ENCODE data around the gene ZNF618.

Gene ZNF618

GRCh38 chr9:114034661-114035062 is 158.6 kb downstream of the ZNF618 start:
- TF ChIP-seq CTCF (conservative IDR thresholded peaks at IDR 0.05; ENCODE audit: low read length): no peak
- no peak for DNase-seq (ENCODE audit: low read depth)
- no peak overlapping the region for H3K4me3 ChIP-seq (ENCODE audit: low read length)

GRCh38 chr9:114035221-114035844 is 159.2 kb downstream of the ZNF618 start:
- no peak overlapping the region for H3K4me3 ChIP-seq (ENCODE audit: low read length)
- DNase-seq (ENCODE audit: low read depth): no peak
- no peak for TF ChIP-seq CTCF (conservative IDR thresholded peaks at IDR 0.05; ENCODE audit: low read length)

GRCh38 chr9:114035845-114036801 is 160.0 kb downstream of the ZNF618 start:
- no peak for DNase-seq (ENCODE audit: low read depth)
- TF ChIP-seq CTCF (conservative IDR thresholded peaks at IDR 0.05; ENCODE audit: low read length): no peak
- H3K4me3 ChIP-seq (ENCODE audit: low read length): no peak overlapping the region

- DNase-seq (ENCODE audit: low read depth): no peak
- no peak overlapping the region for H3K4me3 ChIP-seq (ENCODE audit: low read length)
- TF ChIP-seq CTCF (conservative IDR thresholded peaks at IDR 0.05; ENCODE audit: low read length): no peak
Measured at GRCh38 chr9:114037249-114037648, 161.1 kb downstream of the ZNF618 start.

GRCh38 chr9:114037961-114038723 is 162.0 kb downstream of the ZNF618 start:
- no peak for TF ChIP-seq CTCF (conservative IDR thresholded peaks at IDR 0.05; ENCODE audit: low read length)
- H3K4me3 ChIP-seq (ENCODE audit: low read length): no peak overlapping the region
- no peak for DNase-seq (ENCODE audit: low read depth)

- no peak for TF ChIP-seq CTCF (conservative IDR thresholded peaks at IDR 0.05; ENCODE audit: low read length)
- no peak overlapping the region for H3K4me3 ChIP-seq (ENCODE audit: low read length)
- no peak for DNase-seq (ENCODE audit: low read depth)
Measured at GRCh38 chr9:114038724-114039313, 162.7 kb downstream of the ZNF618 start.
